Glutamatergic neuron (in vitro differentiated cells): Measurements from ENCODE around the gene CLIC6. TPM values are rescaled to one million over a fixed set of nuclear protein-coding genes. Genes with fewer than 3 reads are reported as not detected.

Source experiments
- DNase-seq: peaks from one replicate; pipeline ENCODE4 v3.0.0; 2022
- H3K27ac Mint-ChIP-seq: one replicate; pipeline ENCODE4 v1.8.0; 2020; ENCODE audit warnings: mild to moderate bottlenecking, mixed read lengths, inconsistent platforms; ENCODE audit not compliant: unreplicated experiment
- H3K27me3 Mint-ChIP-seq: one replicate; pipeline ENCODE4 v1.8.0; 2020; ENCODE audit warnings: mild to moderate bottlenecking, moderate library complexity, mixed read lengths, inconsistent platforms; ENCODE audit not compliant: unreplicated experiment
- H3K36me3 Mint-ChIP-seq: one replicate; pipeline ENCODE4 v1.8.0; 2020; ENCODE audit warnings: mild to moderate bottlenecking, mixed read lengths, inconsistent platforms; ENCODE audit not compliant: unreplicated experiment
- H3K4me1 Mint-ChIP-seq: one replicate; pipeline ENCODE4 v1.8.0; 2020; ENCODE audit warnings: mild to moderate bottlenecking, low read depth, mixed read lengths, inconsistent platforms; ENCODE audit not compliant: unreplicated experiment
- H3K4me3 Mint-ChIP-seq: one replicate; pipeline ENCODE4 v1.8.0; 2020; ENCODE audit warnings: mild to moderate bottlenecking, mixed read lengths, inconsistent platforms; ENCODE audit not compliant: unreplicated experiment
- H3K9me3 Mint-ChIP-seq: one replicate; pipeline ENCODE4 v1.8.0; 2020; ENCODE audit warnings: mild to moderate bottlenecking, moderate library complexity, mixed read lengths, inconsistent platforms; ENCODE audit not compliant: unreplicated experiment
- CTCF ChIP-seq: fragments of 200-600 bp; sonication (generic); IDR thresholded peaks from one replicate; pipeline ENCODE4 v1.5.0; 2021; ENCODE audit not compliant: partially characterized antibody, unreplicated experiment
- total RNA-seq: library from RNA; stranded (reverse); fragmentation: NEBNext Ultra II Directional; extraction: Animal tissue kit (Norgen Biotek cat#: 25700); gene quantifications from one replicate; pipeline ENCODE4 v1.2.1, GENCODE V29; 2021; ENCODE audit not compliant: unreplicated experiment

Gene CLIC6
- total RNA-seq, 1 donor from 2014 or later: 0.17 TPM

GRCh38 chr21:34670220-34670961, 1.6 kb downstream of the CLIC6 start:
- no peak for TF ChIP-seq CTCF
- Mint-ChIP-seq H3K4me3 (peak overlapping the region; percentile 57), H3K4me1 (no peaks in the 10 kb centered on the region), H3K27me3 (peaks cover 21% of the 10 kb centered on the region), H3K9me3 (peaks cover 10% of the 10 kb centered on the region), H3K36me3 (peaks cover 5% of the 10 kb centered on the region), H3K27ac (no peak overlapping the region)
- DNase-seq: peak; percentile 35

- Mint-ChIP-seq H3K36me3 (peaks cover 5% of the 10 kb centered on the region), H3K4me1 (no peaks in the 10 kb centered on the region), H3K27me3 (peaks cover 18% of the 10 kb centered on the region), H3K27ac (no peak overlapping the region), H3K9me3 (peaks cover 10% of the 10 kb centered on the region), H3K4me3 (peak overlapping the region; percentile 57)
- no peak for DNase-seq
- peak; percentile 36 for TF ChIP-seq CTCF
These were observed 2.2 kb downstream of the CLIC6 start for GRCh38 chr21:34670962-34671348.

DNA sequence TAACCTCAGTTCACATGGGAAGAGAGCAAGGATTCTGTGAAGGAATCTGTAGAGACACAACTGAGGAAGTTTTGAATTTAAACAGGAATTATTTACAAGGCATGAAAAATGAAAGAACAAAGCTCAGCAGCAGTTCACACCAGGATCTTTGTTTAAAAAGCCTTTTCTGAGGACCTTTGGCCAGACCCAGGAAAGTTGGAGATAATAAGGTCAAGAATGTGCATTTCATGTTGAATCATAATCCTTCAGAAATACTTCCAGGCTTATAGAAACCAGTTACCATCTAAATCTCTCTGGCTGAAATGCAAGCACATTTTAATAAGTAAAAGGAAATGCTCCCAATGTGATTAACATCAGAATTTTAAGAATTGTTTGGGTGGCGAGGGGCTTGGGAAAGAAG, 2.7 kb downstream of the CLIC6 start:
- Mint-ChIP-seq H3K36me3 (peaks cover 5% of the 10 kb centered on the region), H3K4me3 (no peak overlapping the region), H3K27ac (no peak overlapping the region), H3K4me1 (no peaks in the 10 kb centered on the region), H3K9me3 (peaks cover 10% of the 10 kb centered on the region), H3K27me3 (peaks cover 18% of the 10 kb centered on the region)
- DNase-seq: no peak
- no peak for TF ChIP-seq CTCF

GRCh38 chr21:34671891-34672290, 3.1 kb downstream of the CLIC6 start:
- no peak for TF ChIP-seq CTCF
- Mint-ChIP-seq H3K4me3 (no peak overlapping the region), H3K27me3 (peaks cover 18% of the 10 kb centered on the region), H3K27ac (no peak overlapping the region), H3K9me3 (peaks cover 10% of the 10 kb centered on the region), H3K4me1 (no peaks in the 10 kb centered on the region), H3K36me3 (peaks cover 5% of the 10 kb centered on the region)
- no peak for DNase-seq

DNA sequence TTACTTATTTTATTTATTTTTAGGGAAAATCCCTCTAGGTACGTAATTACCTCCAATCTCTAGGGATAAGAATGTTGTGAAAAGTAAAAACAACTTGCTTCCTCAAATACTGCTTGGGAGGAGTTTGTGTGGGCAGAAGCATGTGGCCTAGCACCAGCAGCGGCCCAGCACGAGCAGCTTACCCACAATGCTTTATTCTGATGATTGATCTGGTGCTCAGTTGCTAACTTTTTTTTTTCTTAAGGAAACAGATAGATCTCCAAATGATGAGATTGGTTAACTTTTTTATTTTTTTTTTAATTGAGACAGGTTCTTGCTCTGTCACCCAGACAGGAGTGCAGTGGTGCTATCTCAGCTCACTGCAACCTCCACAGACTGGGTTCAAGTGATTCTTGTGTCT, 4.2 kb downstream of the CLIC6 start:
- DNase-seq: no peak
- Mint-ChIP-seq H3K27ac (no peak overlapping the region), H3K4me1 (no peaks in the 10 kb centered on the region), H3K27me3 (peaks cover 13% of the 10 kb centered on the region), H3K4me3 (no peak overlapping the region), H3K9me3 (peaks cover 10% of the 10 kb centered on the region), H3K36me3 (peaks cover 5% of the 10 kb centered on the region)
- TF ChIP-seq CTCF: no peak
